ENCODE data around the gene C19orf47.
A peak's percentile ranks its signal among the peaks of the same experiment; 100 is the strongest.

Gene C19orf47

GRCh38 chr19:40314656-40315055, 33.5 kb downstream of the C19orf47 start:
- H3K56ac ChIP-seq (ENCODE audit: low read length): no peak overlapping the region
- H3K4me3 ChIP-seq (ENCODE audit: low read length): no peak overlapping the region
- H4K8ac ChIP-seq (ENCODE audit: low read depth, low read length): no peak overlapping the region
- no peaks in the 10 kb centered on the region for H3K79me1 ChIP-seq (ENCODE audit: low read length)
- H3K9ac ChIP-seq (ENCODE audit: low read length): no peak overlapping the region
- no peak overlapping the region for H2BK15ac ChIP-seq (replicated peaks; ENCODE audit: low read depth)
- H3K27ac ChIP-seq (ENCODE audit: low read depth, low read length): no peak overlapping the region
- H3K27me3 ChIP-seq (ENCODE audit: insufficient read depth, low read length, poor library complexity): no peaks in the 10 kb centered on the region
- WGBS (ENCODE audit: extremely low coverage, insufficient coverage, low lambda C conversion rate): no CpG with 5 or more reads among the region's 2 CpGs
- H4K5ac ChIP-seq (ENCODE audit: low read length): no peak overlapping the region
- no peak overlapping the region for H3K18ac ChIP-seq (ENCODE audit: low read length)
- DNase-seq: no peak
- H2BK5ac ChIP-seq (ENCODE audit: low read length): no peak overlapping the region
- no peak overlapping the region for H3K4ac ChIP-seq (ENCODE audit: low read depth, low read length)
- H3K36me3 ChIP-seq (ENCODE audit: control insufficient read depth, insufficient read depth, low read length): no peaks in the 10 kb centered on the region
- no peak overlapping the region for H2BK120ac ChIP-seq (ENCODE audit: low read depth, low read length)
- no peaks in the 10 kb centered on the region for H3K4me1 ChIP-seq (ENCODE audit: control insufficient read depth, low read depth, low read length)
- H3K4me2 ChIP-seq (ENCODE audit: low read length): no peak overlapping the region
- H2AK5ac ChIP-seq (ENCODE audit: low read length): no peak overlapping the region
- no peaks in the 10 kb centered on the region for H3K79me2 ChIP-seq (ENCODE audit: control insufficient read depth, insufficient read depth, low read length)
- no peak overlapping the region for H3K23ac ChIP-seq (ENCODE audit: low read length)

- Histone ChIP-seq H4K8ac (ENCODE audit: low read depth, low read length) (no peak overlapping the region), H2BK120ac (ENCODE audit: low read depth, low read length) (no peak overlapping the region), H3K4me2 (ENCODE audit: low read length) (no peak overlapping the region), H3K4me3 (ENCODE audit: low read length) (no peak overlapping the region), H3K27me3 (ENCODE audit: insufficient read depth, low read length, poor library complexity) (no peaks in the 10 kb centered on the region), H3K56ac (ENCODE audit: low read length) (no peak overlapping the region), H3K4ac (ENCODE audit: low read depth, low read length) (no peak overlapping the region), H3K27ac (ENCODE audit: low read depth, low read length) (no peak overlapping the region), H2BK15ac (replicated peaks; ENCODE audit: low read depth) (no peak overlapping the region), H2AK5ac (ENCODE audit: low read length) (no peak overlapping the region), H3K79me1 (ENCODE audit: low read length) (no peaks in the 10 kb centered on the region), H4K5ac (ENCODE audit: low read length) (no peak overlapping the region), H3K23ac (ENCODE audit: low read length) (no peak overlapping the region), H3K79me2 (ENCODE audit: control insufficient read depth, insufficient read depth, low read length) (no peaks in the 10 kb centered on the region), H3K4me1 (ENCODE audit: control insufficient read depth, low read depth, low read length) (no peaks in the 10 kb centered on the region), H3K9ac (ENCODE audit: low read length) (no peak overlapping the region), H3K36me3 (ENCODE audit: control insufficient read depth, insufficient read depth, low read length) (no peaks in the 10 kb centered on the region), H2BK5ac (ENCODE audit: low read length) (no peak overlapping the region), H3K18ac (ENCODE audit: low read length) (no peak overlapping the region)
- no CpG with 5 or more reads among the region's 9 CpGs for WGBS (ENCODE audit: extremely low coverage, insufficient coverage, low lambda C conversion rate)
- DNase-seq: no peak
Observed at GRCh38 chr19:40313229-40313983, 34.8 kb downstream of the C19orf47 start.

GRCh38 chr19:40312533-40312932, 35.7 kb downstream of the C19orf47 start:
- Histone ChIP-seq H3K4ac (ENCODE audit: low read depth, low read length) (no peak overlapping the region), H3K27ac (ENCODE audit: low read depth, low read length) (no peak overlapping the region), H3K56ac (ENCODE audit: low read length) (no peak overlapping the region), H3K4me1 (ENCODE audit: control insufficient read depth, low read depth, low read length) (no peaks in the 10 kb centered on the region), H4K8ac (ENCODE audit: low read depth, low read length) (no peak overlapping the region), H2AK5ac (ENCODE audit: low read length) (no peak overlapping the region), H3K79me1 (ENCODE audit: low read length) (no peaks in the 10 kb centered on the region), H3K23ac (ENCODE audit: low read length) (no peak overlapping the region), H2BK15ac (replicated peaks; ENCODE audit: low read depth) (no peak overlapping the region), H2BK5ac (ENCODE audit: low read length) (no peak overlapping the region), H3K79me2 (ENCODE audit: control insufficient read depth, insufficient read depth, low read length) (no peaks in the 10 kb centered on the region), H3K4me3 (ENCODE audit: low read length) (no peak overlapping the region), H3K18ac (ENCODE audit: low read length) (no peak overlapping the region), H3K36me3 (ENCODE audit: control insufficient read depth, insufficient read depth, low read length) (no peaks in the 10 kb centered on the region), H2BK120ac (ENCODE audit: low read depth, low read length) (no peak overlapping the region), H3K27me3 (ENCODE audit: insufficient read depth, low read length, poor library complexity) (no peaks in the 10 kb centered on the region), H3K4me2 (ENCODE audit: low read length) (no peak overlapping the region), H3K9ac (ENCODE audit: low read length) (no peak overlapping the region), H4K5ac (ENCODE audit: low read length) (no peak overlapping the region)
- peak; percentile 16 for DNase-seq
- WGBS (ENCODE audit: extremely low coverage, insufficient coverage, low lambda C conversion rate): no CpG with 5 or more reads among the region's 2 CpGs

GRCh38 chr19:40309666-40310065, 38.5 kb downstream of the C19orf47 start:
- no peak overlapping the region for H4K5ac ChIP-seq (ENCODE audit: low read length)
- H3K36me3 ChIP-seq (ENCODE audit: control insufficient read depth, insufficient read depth, low read length): no peaks in the 10 kb centered on the region
- no peaks in the 10 kb centered on the region for H3K79me2 ChIP-seq (ENCODE audit: control insufficient read depth, insufficient read depth, low read length)
- H3K27ac ChIP-seq (ENCODE audit: low read depth, low read length): no peak overlapping the region
- no peaks in the 10 kb centered on the region for H3K27me3 ChIP-seq (ENCODE audit: insufficient read depth, low read length, poor library complexity)
- no peak overlapping the region for H2BK5ac ChIP-seq (ENCODE audit: low read length)
- H2BK15ac ChIP-seq (replicated peaks; ENCODE audit: low read depth): no peak overlapping the region
- H2BK120ac ChIP-seq (ENCODE audit: low read depth, low read length): no peak overlapping the region
- no peaks in the 10 kb centered on the region for H3K4me1 ChIP-seq (ENCODE audit: control insufficient read depth, low read depth, low read length)
- no CpG with 5 or more reads among the region's 1 CpG for WGBS (ENCODE audit: extremely low coverage, insufficient coverage, low lambda C conversion rate)
- H4K8ac ChIP-seq (ENCODE audit: low read depth, low read length): no peak overlapping the region
- no peaks in the 10 kb centered on the region for H3K79me1 ChIP-seq (ENCODE audit: low read length)
- no peak overlapping the region for H3K18ac ChIP-seq (ENCODE audit: low read length)
- H3K9ac ChIP-seq (ENCODE audit: low read length): no peak overlapping the region
- H3K23ac ChIP-seq (ENCODE audit: low read length): no peak overlapping the region
- H3K4me3 ChIP-seq (ENCODE audit: low read length): no peak overlapping the region
- H2AK5ac ChIP-seq (ENCODE audit: low read length): no peak overlapping the region
- H3K4ac ChIP-seq (ENCODE audit: low read depth, low read length): no peak overlapping the region
- no peak overlapping the region for H3K56ac ChIP-seq (ENCODE audit: low read length)
- DNase-seq: no peak
- no peak overlapping the region for H3K4me2 ChIP-seq (ENCODE audit: low read length)

GRCh38 chr19:40305403-40305802, 42.8 kb downstream of the C19orf47 start:
- Histone ChIP-seq H2BK15ac (replicated peaks; ENCODE audit: low read depth) (no peak overlapping the region), H4K8ac (ENCODE audit: low read depth, low read length) (no peak overlapping the region), H3K4ac (ENCODE audit: low read depth, low read length) (no peak overlapping the region), H3K36me3 (ENCODE audit: control insufficient read depth, insufficient read depth, low read length) (no peaks in the 10 kb centered on the region), H2BK5ac (ENCODE audit: low read length) (no peak overlapping the region), H3K27ac (ENCODE audit: low read depth, low read length) (no peak overlapping the region), H2BK120ac (ENCODE audit: low read depth, low read length) (no peak overlapping the region), H3K79me2 (ENCODE audit: control insufficient read depth, insufficient read depth, low read length) (no peaks in the 10 kb centered on the region), H3K23ac (ENCODE audit: low read length) (no peak overlapping the region), H3K56ac (ENCODE audit: low read length) (no peak overlapping the region), H3K4me2 (ENCODE audit: low read length) (no peak overlapping the region), H3K18ac (ENCODE audit: low read length) (no peak overlapping the region), H3K79me1 (ENCODE audit: low read length) (no peaks in the 10 kb centered on the region), H3K27me3 (ENCODE audit: insufficient read depth, low read length, poor library complexity) (no peaks in the 10 kb centered on the region), H4K5ac (ENCODE audit: low read length) (no peak overlapping the region), H3K9ac (ENCODE audit: low read length) (no peak overlapping the region), H2AK5ac (ENCODE audit: low read length) (no peak overlapping the region), H3K4me1 (ENCODE audit: control insufficient read depth, low read depth, low read length) (no peaks in the 10 kb centered on the region), H3K4me3 (ENCODE audit: low read length) (no peak overlapping the region)
- peak; percentile 86 for DNase-seq
- WGBS (ENCODE audit: extremely low coverage, insufficient coverage, low lambda C conversion rate): no CpG with 5 or more reads among the region's 5 CpGs

- H3K79me2 ChIP-seq (ENCODE audit: control insufficient read depth, insufficient read depth, low read length): no peaks in the 10 kb centered on the region
- no peaks in the 10 kb centered on the region for H3K79me1 ChIP-seq (ENCODE audit: low read length)
- H3K27me3 ChIP-seq (ENCODE audit: insufficient read depth, low read length, poor library complexity): no peaks in the 10 kb centered on the region
- H2BK15ac ChIP-seq (replicated peaks; ENCODE audit: low read depth): no peak overlapping the region
- no peaks in the 10 kb centered on the region for H3K4me1 ChIP-seq (ENCODE audit: control insufficient read depth, low read depth, low read length)
- H4K8ac ChIP-seq (ENCODE audit: low read depth, low read length): no peak overlapping the region
- no peak overlapping the region for H4K5ac ChIP-seq (ENCODE audit: low read length)
- no peak overlapping the region for H3K27ac ChIP-seq (ENCODE audit: low read depth, low read length)
- H3K56ac ChIP-seq (ENCODE audit: low read length): no peak overlapping the region
- H2BK120ac ChIP-seq (ENCODE audit: low read depth, low read length): no peak overlapping the region
- H3K36me3 ChIP-seq (ENCODE audit: control insufficient read depth, insufficient read depth, low read length): no peaks in the 10 kb centered on the region
- no peak overlapping the region for H3K9ac ChIP-seq (ENCODE audit: low read length)
- H3K4ac ChIP-seq (ENCODE audit: low read depth, low read length): no peak overlapping the region
- no peak for DNase-seq
- H3K23ac ChIP-seq (ENCODE audit: low read length): no peak overlapping the region
- H3K18ac ChIP-seq (ENCODE audit: low read length): no peak overlapping the region
- no peak overlapping the region for H2AK5ac ChIP-seq (ENCODE audit: low read length)
- no peak overlapping the region for H2BK5ac ChIP-seq (ENCODE audit: low read length)
- H3K4me2 ChIP-seq (ENCODE audit: low read length): no peak overlapping the region
- no peak overlapping the region for H3K4me3 ChIP-seq (ENCODE audit: low read length)
- WGBS (ENCODE audit: extremely low coverage, insufficient coverage, low lambda C conversion rate): no CpG with 5 or more reads among the region's 4 CpGs
Observed at GRCh38 chr19:40304306-40304705, 43.9 kb downstream of the C19orf47 start.

Measured in mesendoderm (in vitro differentiated cells).